ENCODE data around the gene SRGAP2C.
"Not testable (repeated sequence)": the region's sequence is repeated elsewhere in the genome, so short reads cannot be mapped to it uniquely, and the experiment has no call there.

Gene SRGAP2C

DNA sequence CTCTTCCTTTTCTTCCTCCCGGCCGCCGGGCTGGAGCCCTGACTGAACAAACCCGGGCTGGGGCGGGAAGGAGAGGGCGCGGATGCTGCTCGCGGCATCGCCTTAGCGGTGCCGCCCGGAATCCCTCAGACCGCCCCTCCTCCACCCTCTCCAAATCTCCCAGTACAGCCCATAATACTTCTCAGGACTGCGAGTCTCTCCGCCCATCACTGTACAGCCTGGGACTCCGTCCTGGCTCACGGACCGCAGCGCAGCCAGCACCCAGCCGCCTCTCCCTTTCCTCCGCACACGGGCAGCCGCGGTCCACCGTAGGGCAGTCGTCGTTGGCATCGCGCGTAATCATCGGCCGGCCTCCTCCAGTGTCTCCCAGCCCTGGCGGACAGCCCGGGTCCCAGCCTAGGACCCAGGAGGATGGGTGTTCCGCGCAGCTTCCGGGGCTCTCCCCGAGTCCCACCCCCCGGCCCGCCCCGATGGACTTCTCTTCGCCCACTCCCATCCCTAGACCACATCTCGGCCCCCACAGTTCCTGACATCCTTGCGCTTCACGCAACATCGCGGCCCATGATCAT, 449 bp downstream of the SRGAP2C start:
- not testable (repeated sequence) for DNase-seq

DNA sequence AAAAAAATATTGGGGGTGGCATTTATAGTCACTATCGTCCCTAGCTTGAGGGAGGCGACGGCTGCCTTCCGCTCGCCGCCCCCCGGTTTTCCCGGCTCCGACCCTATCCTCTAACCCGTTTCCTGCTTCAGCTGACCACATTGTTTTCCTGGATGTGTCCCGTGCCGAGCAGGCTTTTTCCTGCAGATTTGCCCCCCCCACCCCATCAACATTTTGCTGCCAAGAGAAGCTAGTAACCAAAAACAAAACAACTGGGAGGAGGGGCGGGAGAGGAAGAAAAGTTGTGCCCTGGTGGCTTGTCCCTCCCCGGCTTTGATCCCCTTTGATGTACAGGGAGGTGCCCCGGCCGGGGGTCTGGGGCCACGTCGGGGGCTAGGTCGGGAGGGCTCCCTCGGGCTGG, 1.4 kb downstream of the SRGAP2C start:
- not testable (repeated sequence) for DNase-seq

DNA sequence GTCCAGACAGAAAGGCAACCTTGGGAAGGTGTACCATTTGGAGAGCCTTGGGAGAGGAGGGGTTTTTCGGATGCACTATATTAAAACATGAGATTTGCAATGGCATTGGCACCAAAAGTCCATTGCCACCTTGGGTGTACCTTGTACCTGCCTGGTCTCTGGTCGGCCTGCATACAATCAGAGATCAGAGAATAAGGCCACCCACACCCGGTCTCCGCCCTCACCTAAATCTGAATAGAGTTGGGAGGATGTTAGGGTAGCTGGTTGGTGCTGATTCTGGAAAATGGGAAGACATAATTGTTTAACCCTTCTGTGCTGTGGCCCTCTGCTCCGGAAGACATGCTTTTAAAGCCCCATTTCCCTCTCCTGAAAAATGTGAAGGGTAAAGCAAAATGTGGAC, 3.1 kb downstream of the SRGAP2C start:
- peak in 1 of 56 donors; percentile 1 for DNase-seq

DNA sequence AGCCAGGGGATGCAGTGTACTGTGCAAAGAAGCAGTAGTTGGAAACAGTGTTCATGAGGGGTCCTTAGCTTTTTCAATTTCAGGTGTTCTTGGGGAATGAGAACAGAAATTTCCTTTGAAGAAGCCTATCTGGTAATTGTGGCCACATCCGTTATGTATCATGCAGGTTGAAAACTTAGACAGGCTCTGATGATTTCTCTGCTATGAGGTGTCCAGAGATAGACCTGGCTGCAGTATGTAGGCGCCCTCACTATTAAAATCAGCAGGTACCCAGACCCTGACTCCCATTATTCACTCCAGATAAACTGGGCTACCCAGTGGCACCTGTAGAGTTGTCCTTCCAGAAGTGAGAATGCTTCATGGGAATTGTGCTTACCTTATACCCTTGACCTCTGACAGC, 7.7 kb downstream of the SRGAP2C start:
- DNase-seq = not testable (repeated sequence)

DNA sequence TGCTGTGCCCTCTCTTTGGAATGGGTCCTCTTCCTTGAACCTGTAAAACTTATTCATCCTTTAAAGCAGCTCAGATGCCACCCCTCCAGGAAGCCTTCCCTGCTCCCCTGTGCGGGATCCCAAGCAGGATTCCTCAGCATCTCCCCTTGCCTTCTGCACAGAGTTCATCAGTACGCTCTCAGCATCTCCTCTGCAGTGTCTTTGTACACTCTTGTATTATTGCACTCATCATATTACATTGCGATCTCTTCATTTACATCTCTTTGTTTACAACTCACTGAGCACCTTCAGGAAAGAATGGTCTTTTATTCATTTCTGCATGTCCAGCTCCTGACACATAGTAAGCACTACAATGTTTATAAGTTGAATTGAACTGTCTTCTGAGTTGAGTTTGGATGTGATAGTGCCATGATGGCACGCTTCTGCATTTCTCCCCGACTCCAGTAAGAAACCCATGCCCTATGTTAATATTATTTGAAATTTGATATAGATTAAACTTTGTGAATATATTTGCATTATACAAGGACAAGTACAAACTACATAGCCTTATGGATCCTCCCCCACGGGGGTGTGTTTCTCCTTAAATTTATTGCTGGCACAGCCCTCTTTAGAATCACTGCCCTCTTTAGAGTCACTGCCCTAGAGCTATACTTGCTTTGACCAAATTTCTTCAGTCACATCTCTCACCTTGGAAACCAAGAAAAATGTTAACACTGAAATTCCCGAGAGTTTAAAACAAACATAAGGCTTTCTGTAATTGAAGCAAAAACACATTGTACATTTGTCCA, 12.5 kb downstream of the SRGAP2C start:
- DNase-seq = not testable (repeated sequence)

DNA sequence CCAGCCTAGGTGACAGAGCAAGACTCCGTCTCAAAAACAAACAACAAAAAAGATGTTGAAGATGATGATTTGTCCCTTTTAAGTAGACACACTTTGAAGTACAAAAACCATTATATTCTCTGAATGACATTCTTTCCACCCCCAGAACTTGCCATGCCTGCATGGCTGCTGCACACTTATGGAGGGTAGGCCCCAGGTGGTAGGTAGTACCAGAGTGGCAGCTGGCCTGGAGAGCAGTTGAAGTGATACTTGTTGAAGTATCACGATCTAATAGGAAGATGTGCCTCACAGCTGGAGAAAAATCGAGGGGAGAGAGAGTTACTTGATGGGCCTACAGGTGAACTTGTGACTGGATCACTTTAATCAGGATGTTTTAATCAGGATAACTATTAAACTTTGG, 15.0 kb downstream of the SRGAP2C start:
- not testable (repeated sequence) for DNase-seq

DNA sequence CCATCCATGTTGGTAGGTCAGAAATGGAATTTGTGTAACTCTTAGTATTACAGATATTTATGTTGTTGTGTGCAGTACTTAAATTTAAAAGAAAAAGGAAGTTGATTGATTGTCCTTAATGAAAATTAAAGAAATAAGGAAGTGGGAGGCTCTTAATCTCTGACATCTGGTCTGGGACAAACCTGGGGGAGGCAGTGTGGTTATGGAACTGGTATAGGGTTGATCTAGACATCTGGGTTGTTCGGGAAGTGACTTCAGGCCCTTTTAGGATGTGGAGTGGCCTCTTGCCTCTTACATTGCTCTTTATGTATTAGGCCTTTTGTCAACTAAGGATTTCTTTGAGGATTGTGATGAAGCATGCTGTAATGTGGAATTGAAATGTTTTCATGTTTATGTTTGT, 15.5 kb downstream of the SRGAP2C start:
- not testable (repeated sequence) for DNase-seq

DNA sequence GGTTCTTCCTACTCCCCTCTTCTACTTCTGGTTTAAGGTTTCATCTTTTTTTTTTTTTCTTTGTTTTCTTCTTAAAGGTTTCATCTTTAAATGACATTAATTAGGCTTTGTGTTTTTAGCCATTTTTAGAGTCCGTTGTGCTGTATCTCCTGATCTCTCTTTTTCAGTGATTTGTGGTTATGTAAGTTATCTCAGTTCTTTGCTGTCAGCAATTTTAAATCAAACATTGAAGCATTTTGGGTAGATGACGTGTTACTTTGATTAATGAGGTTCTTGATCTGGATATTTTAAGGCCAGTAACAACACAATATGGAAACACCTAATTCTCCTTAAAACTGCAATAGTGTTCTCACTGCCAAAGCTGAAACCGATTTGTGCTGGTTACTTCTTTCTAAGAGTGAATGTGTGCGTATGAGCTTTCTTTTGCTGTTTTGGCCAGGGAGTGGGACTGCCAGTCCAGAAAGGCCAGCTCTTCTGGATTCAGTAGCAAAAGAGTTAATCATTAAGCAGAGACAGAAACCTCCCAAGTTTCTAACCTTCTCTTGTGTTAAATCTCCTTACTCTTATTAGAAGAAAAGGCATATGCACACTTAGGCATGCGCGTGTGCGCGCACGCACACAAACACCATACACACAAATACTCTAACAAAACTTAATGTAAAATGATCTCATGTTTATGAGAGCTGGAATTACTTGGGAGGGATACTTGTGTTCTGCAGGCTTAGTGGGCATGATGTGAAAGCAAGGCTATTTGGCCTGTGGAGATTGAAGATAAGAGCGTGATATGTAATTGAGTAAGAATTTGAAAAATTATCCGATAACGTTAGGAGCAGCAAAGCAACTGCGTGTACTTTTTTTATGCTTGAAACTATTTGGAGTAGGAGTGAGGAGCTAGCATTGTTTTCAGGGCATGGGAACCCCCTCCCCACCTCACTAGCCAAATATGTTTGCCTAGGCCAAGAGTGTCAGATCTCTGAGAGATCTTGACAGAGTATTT, 16.5 kb downstream of the SRGAP2C start:
- DNase-seq = not testable (repeated sequence)

DNA sequence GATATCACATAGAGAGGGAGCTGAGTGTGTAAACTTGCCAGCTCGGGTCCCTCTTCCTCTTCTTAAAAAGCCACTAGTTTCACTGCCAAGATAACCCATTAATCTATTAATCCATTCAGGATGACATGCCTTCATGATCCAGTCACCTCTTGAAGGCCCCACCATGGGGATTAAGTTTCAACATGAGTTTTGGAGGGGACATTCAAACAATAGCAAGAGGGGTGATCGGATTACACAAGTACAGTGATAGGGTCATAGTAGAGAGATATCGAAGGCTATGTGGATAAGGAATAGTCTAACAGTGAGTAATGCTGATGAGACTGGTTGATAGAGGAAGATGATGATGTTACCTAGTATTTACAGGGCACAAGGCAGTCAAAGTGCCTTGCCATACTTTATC, 18.2 kb downstream of the SRGAP2C start:
- DNase-seq = not testable (repeated sequence)

DNA sequence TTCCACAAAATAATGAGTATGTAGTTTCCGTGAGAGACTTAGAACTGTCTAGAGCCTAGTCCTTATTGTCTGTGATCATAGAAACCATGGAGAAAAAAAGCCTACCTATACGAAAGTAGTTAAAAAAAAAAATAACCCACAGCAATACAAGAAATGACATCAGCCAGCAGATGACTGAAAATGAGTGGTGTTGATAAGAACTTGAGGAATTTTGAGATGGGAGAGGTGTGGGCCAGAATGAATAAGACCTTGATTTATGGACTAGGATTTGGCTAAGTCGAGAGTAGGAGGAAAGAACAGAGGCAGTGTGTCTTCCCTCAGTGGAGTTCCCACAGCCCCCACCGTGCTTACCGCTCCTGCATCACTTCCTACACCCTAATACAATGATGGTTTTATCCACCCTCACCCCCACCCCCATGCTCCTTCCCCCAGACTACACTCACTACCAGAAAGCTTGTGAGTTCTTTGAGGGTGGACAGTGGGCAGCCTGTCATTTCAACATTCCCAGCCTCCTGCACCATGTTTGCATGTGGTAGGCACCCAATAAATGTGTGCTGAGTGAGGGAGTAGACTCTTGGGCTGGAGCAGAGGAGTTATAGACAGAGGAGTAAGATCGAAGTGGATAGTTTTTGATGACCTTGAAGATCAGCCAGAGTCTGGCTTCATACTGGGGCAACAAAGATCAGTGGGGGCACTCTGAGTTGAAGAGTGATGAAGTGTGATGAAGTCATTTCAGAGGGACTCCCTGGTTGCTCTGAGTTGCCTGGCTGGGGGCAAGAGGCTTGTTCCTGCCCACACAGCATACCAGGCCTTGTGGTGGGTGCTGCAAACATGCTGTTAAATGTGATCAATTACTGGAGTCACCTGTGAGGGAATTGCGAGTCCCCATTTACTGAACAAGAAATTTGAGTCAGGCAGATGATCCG, 21.3 kb downstream of the SRGAP2C start:
- not testable (repeated sequence) for DNase-seq

DNA sequence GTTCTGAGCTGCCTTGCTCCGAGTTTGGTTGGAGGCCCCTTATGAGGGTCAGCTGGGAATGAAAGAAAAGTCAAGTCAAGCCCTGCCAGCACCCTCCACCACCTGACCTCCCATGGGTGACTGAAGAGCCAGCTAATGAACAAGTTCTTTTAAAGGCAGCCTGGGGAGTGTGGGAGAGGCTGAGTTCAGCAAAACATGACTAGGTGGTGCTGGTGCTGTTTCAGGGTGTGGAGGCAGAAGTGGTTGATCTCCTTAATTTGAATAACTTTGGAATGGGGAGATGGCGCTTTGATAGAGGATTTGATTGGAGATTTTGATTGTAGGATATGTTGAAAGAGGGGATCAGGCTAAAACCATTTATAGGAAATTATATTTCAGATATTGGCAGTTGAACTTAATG, 22.6 kb downstream of the SRGAP2C start:
- DNase-seq = not testable (repeated sequence)

DNA sequence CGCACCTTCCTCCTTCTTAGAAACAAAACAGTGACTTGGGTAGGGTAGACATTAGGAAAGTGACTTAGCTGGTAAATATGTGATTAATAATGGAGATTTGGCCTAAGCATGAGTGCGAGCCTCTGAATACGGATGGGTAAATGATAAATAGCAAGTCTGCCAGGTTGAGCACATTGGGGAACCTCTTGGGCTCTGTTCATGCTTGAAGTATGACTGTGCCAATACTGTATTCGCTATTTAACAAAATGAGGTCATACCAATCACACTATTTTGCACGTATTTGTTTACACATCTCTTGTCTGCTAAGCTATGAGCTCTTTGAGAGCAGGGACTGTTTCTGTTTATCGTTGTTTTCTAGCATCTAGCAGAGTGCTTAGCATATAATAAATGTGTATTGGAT, 23.6 kb downstream of the SRGAP2C start:
- not testable (repeated sequence) for DNase-seq

DNA sequence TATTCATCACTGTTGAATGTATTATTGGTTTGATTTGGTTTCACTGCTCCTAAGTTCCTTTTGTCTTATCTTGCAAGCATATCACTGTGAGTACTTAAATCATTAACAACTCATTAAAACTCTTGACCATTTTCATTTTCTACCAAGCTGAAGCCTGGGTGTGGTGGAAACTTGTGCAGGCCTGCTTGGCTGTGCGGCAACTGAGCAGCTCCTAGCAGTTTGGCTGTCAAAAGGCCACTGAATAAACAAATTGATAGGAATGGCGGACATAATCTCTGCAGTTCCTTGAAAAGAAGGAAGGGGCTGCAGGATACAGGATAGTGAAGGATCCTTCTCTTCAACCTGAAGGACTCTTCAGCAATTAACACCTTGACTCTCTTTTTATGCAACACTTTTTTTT, 26.0 kb downstream of the SRGAP2C start:
- not testable (repeated sequence) for DNase-seq

DNA sequence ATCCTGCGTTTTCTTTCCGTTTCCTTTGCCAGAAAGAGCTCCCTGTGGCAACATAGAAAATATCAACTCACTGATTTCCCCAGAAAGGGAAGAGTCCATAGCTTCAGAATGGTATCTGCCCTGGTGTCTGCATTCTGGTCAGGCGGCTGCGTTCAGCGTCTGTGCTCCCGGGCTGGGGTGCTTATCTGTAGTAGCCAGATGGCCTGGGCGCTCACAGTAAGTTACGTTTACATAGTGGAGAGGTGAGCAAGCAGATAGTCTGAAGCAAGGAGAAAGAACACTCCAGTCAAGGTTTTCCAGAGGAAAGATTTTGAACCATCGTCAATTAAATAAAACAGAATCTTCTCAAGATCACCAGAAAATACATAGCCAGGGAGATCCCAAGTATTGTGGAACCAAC, 28.7 kb downstream of the SRGAP2C start:
- DNase-seq = not testable (repeated sequence)

DNA sequence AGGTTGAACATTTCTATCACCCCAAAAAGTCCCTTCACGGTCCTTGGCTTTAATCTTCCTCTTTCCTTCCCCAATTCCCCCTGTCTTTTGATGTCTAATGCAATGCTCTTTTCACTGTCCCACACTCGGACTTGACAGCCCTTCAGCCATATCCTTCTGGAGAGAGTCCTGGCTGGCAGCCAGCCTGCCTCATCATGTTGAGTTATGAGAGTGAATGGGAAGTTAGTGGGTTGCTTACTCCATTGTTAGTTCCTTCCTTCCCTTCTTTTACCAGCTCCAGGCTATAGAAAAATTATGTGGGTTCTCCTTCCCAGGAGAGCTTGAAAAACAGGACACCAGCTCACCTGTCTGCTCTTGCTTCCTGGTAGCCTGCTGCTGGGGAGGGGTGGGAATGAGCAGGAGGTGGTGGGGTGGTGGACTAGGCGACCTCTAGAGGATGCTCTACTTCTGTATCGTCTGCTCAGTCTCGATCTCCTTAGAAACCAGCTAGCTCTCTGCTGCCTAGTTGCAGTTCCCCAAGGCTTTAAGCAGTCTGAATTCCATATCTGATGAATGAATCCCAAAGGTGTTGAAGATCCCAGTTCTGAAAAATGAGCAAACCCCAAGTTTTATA, 29.9 kb downstream of the SRGAP2C start:
- not testable (repeated sequence) for DNase-seq

DNA sequence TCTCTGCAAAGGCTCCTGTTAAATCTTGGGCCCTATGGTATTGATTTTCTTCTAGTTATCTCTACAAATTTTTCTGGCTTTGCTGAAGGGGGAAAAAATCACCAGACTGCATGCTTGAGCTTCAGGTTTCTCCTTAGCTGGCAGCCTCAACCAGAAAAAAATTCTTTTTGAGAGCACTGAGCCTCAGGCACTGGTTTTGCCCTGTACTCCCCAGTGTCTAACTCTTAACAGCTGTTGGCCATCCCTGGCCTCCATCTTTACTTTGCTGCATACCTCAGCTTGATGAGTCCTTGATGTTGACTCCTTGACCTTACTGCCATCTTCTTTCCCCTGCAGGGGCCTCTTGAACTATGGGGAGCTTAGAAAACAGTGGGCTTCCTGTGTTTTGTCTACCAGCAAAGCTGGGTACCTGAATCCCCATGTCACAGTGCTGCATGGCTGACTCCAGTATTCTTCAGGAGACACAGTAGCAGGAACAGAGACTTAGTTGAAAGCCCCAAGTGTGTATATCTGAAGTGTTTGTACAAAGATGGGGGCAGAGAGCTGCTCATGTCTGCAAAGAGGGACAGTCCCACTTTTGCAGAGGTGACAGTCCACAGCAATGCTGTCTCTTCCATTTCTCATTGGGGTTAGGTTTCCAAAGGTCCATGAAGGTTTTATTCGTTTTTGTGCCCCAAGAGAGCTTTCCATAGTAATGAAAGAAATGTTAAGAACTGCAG, 31.1 kb downstream of the SRGAP2C start:
- DNase-seq = not testable (repeated sequence)

DNA sequence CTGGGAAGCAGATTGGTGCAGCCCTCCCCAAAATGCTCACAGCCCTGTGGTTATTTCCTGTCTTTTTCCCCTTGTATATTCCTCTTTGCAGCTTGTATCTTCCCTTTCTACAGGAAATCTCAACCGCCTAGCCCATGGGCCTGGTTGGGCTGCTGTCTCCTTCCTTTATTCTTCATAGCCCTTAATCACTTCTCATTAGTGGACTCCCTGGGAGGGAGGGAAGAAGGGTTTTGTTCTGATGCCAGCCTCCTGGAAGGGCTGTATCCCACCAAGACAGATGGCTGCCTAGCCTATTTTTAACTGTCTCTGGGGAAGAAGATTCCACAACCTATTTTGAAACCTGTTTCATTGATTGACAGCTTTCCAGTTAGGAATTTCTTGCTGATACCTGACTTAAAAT, 31.9 kb downstream of the SRGAP2C start:
- DNase-seq = not testable (repeated sequence)

DNA sequence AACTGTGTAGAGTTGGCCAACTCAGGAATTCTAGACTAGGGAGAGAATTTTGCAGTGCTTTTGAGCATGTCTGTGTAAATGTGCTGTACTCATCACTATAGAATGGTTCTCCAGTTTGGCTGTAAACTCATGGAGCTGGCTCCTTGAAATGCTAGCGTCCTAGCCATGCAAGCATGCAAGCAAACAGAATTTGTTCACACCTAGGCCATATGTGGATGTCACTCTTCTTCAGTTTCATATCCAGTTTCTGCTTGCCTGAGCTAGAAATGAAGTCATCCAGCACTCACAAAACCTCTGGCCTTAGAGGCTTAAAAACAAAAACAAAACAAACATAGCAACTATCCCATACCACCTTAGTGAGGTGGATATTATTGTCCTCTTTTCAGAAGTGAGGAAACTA, 37.0 kb downstream of the SRGAP2C start:
- not testable (repeated sequence) for DNase-seq

DNA sequence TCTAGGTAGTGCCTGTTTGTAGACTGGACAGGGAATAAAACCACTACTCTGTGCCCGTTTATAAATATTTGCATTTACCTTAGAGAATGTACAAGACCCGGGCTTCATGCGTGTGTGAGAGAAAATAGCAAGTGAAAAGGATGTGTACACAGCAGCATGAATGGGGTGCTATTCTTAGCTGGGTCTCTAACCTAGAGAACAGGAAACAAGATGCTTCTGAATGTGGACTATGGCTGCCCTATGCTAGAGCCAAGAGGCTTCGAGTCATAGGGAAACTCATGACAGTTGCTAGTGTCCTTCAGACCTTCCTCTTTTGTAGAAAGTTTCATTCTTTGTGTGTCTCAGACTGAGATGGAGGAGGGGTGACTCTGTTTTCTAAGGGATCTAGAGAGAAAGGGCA, 39.9 kb downstream of the SRGAP2C start:
- not testable (repeated sequence) for DNase-seq
